Bronchial epithelial cell (primary cell): ENCODE results near the gene LAMTOR2. TPM values are rescaled to one million over a fixed set of nuclear protein-coding genes. Genes with fewer than 3 reads are reported as not detected.
"Not testable (repeated sequence)": the region's sequence is repeated elsewhere in the genome, so short reads cannot be mapped to it uniquely, and the experiment has no call there.

Experiments
- DNase-seq: peaks from one replicate; pipeline ENCODE4 v3.0.0-alpha.2; 2010; ENCODE audit warnings: low read depth
- FAIRE-seq: peaks from 2 replicates; lab custom pipeline; 2011; peaks lifted over from hg19 to GRCh38; lab: Jason Lieb, UNC
- H3K27me3 ChIP-seq: 2 replicates; pipeline ENCODE4 v1.5.1; 2011; ENCODE audit warnings: low read length; ENCODE audit not compliant: control insufficient read depth, insufficient read depth
- H3K36me3 ChIP-seq: 2 replicates; pipeline ENCODE4 v1.5.1; 2011; ENCODE audit warnings: low read length; ENCODE audit not compliant: control insufficient read depth, insufficient read depth
- H3K4me3 ChIP-seq: 2 replicates; pipeline ENCODE4 v1.5.1; 2011; ENCODE audit warnings: mild to moderate bottlenecking, low read depth, low read length, control low read depth
- CTCF ChIP-seq: IDR thresholded peaks from 2 replicates; pipeline ENCODE4 v1.5.1; 2011; ENCODE audit warnings: mild to moderate bottlenecking, moderate library complexity, low read length, control low read depth, inconsistent platforms; ENCODE audit not compliant: insufficient read depth, severe bottlenecking
- total RNA-seq: library from RNA; depleted of rRNA; stranded (reverse); fragments of >200 nt; gene quantifications from 2 replicates; pipeline ENCODE4 v1.2.1, GENCODE V29; 2014

Gene LAMTOR2
- total RNA-seq, 1 donor from 2014 or later, result 46.6 TPM

- no peak for TF ChIP-seq CTCF
- DNase-seq, result no peak
- peak; percentile 18 for FAIRE-seq
- H3K4me3 ChIP-seq, result no peak overlapping the region
- peaks cover 13% of the 10 kb centered on the region for H3K36me3 ChIP-seq
- no peaks in the 10 kb centered on the region for H3K27me3 ChIP-seq
These were observed 15.2 kb downstream of the LAMTOR2 start for GRCh38 chr1:156069490-156070455.

GRCh38 chr1:156070548-156070947, 16.0 kb downstream of the LAMTOR2 start:
- TF ChIP-seq CTCF, result no peak
- FAIRE-seq, result no peak
- DNase-seq, result no peak
- no peak overlapping the region for H3K4me3 ChIP-seq
- H3K36me3 ChIP-seq, result peaks cover 13% of the 10 kb centered on the region
- no peaks in the 10 kb centered on the region for H3K27me3 ChIP-seq

- H3K4me3 ChIP-seq, H3K27me3 ChIP-seq, DNase-seq, FAIRE-seq: not testable (repeated sequence)
- H3K36me3 ChIP-seq, result peaks cover 13% of the 10 kb centered on the region
These were observed 16.8 kb downstream of the LAMTOR2 start for GRCh38 chr1:156071332-156071816.

GRCh38 chr1:156072251-156072650, 17.7 kb downstream of the LAMTOR2 start:
- H3K4me3 ChIP-seq, result no peak overlapping the region
- DNase-seq, result no peak
- no peak for TF ChIP-seq CTCF
- no peaks in the 10 kb centered on the region for H3K27me3 ChIP-seq
- H3K36me3 ChIP-seq, result peaks cover 13% of the 10 kb centered on the region
- FAIRE-seq, result no peak

GRCh38 chr1:156073110-156073687, 18.6 kb downstream of the LAMTOR2 start:
- FAIRE-seq (no peak), DNase-seq (no peak)
- Histone ChIP-seq H3K4me3 (no peak overlapping the region), H3K36me3 (peaks cover 11% of the 10 kb centered on the region), H3K27me3 (no peaks in the 10 kb centered on the region)
- no peak for TF ChIP-seq CTCF

- Histone ChIP-seq H3K36me3 (peaks cover 10% of the 10 kb centered on the region), H3K4me3 (no peak overlapping the region), H3K27me3 (no peaks in the 10 kb centered on the region)
- no peak for TF ChIP-seq CTCF
- no peak for FAIRE-seq
- no peak for DNase-seq
These were observed 19.2 kb downstream of the LAMTOR2 start for GRCh38 chr1:156073740-156074139.
